ENCODE measurements around the gene AP3D1. TPM values are rescaled to one million over a fixed set of nuclear protein-coding genes. Genes with fewer than 3 reads are reported as not detected.

AP3D1 gene
- total RNA-seq, 3 donors from 2014 or later, result 91.9 to 109 (median 108) TPM

- DNase-seq (no peak), ATAC-seq (no peak)
- Mint-ChIP-seq H3K9me3 (no peaks in the 10 kb centered on the region), H3K27me3 (ENCODE audit: low read depth) (no peaks in the 10 kb centered on the region), H3K4me3 (no peak overlapping the region), H3K36me3 (ENCODE audit: insufficient read depth) (peaks cover 38% of the 10 kb centered on the region), H3K4me1 (ENCODE audit: low read depth) (peaks cover 3% of the 10 kb centered on the region)
Observed at GRCh38 chr19:2118438-2118837, 32.9 kb downstream of the AP3D1 start.

DNA sequence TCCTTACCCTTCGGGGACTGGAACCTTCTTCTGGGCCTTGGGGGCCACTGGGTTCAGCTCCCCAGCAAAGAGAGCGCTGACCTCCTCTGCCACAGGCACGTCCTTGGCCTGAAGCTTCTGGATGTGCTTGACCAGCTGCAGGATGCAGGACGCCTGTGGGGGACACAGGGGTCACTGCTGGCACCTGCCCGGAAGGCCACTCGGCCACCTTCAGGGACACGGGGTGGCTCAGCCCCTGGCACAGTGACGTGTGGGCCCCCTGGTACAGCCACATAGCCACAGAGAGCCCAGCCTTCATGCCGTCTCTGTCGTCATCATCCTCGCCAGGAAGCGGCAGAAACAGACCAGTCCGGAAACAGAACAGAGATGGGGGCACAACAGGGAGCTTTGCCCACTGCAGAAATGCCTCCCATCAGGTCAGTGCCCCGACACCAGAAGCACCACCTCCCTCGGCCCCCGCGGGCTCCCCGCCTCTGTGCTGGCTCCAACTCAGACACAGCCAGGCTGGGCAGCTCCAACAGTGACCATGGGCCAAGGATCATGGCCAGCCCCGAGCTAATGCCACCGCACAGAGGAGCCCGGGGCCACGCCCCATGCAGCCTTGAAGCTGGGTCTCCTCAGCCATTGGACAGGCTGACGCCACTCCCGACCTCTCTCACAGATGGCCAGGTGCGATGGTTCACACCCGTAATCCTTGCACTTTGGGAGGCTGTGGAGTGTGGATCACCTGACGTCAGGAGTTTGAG lies 34.0 kb downstream of the AP3D1 start:
- DNase-seq (no peak), ATAC-seq (no peak)
- Mint-ChIP-seq H3K9me3 (no peaks in the 10 kb centered on the region), H3K27me3 (ENCODE audit: low read depth) (no peaks in the 10 kb centered on the region), H3K4me3 (no peak overlapping the region), H3K36me3 (ENCODE audit: insufficient read depth) (peaks cover 40% of the 10 kb centered on the region), H3K4me1 (ENCODE audit: low read depth) (peaks cover 5% of the 10 kb centered on the region)

DNA sequence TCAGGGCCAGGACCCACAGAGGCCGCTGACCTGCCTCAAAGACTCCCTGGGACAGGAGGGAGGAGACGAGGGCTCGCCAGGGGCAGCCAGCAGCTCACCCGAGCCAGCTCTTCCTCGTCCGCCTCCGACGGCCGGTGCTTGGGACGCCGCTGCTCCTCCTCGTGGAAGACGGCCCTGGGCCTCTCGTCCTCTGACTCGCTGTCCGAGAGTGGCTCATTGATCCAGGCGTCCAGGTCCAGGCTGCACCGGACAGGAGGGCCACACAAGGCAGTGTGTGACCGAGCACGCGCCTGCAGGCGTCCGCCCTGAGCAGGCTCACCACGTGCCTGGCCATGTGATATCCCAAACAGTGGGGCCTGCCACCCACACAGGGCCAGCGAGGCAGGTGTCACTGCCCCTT lies 34.9 kb downstream of the AP3D1 start:
- peaks cover 42% of the 10 kb centered on the region for H3K36me3 Mint-ChIP-seq (ENCODE audit: insufficient read depth)
- H3K9me3 Mint-ChIP-seq, result no peaks in the 10 kb centered on the region
- no peaks in the 10 kb centered on the region for H3K27me3 Mint-ChIP-seq (ENCODE audit: low read depth)
- no peak for ATAC-seq
- H3K4me1 Mint-ChIP-seq (ENCODE audit: low read depth), result peaks cover 8% of the 10 kb centered on the region
- DNase-seq, result no peak
- H3K4me3 Mint-ChIP-seq, result no peak overlapping the region

DNA sequence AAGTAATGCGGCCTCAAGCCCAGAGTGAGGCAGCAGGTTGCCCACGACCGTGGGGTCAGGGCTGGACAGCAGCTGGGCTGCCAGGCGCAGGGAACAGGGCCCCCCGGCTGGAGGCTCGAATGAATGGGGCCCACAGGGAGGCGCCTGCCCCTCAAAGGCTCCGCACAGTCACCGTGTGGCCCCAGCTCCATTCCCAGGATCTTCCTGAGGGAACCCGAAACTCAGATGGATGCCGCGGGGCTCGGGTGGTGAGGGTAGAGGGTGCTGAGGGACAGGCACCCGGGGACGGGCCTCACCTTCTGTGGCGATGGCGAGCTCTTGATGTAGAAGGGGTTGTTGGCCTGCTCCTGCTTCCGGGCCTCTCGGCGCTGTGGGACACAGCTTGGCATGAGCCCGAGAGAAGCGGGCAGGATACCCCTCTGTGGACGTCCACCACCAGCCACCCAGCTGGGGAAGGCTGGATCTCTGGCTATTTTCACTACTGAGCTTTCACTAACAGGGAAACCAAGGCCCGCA lies 35.4 kb downstream of the AP3D1 start:
- peaks cover 37% of the 10 kb centered on the region for H3K36me3 Mint-ChIP-seq (ENCODE audit: insufficient read depth)
- no peaks in the 10 kb centered on the region for H3K27me3 Mint-ChIP-seq (ENCODE audit: low read depth)
- no peaks in the 10 kb centered on the region for H3K9me3 Mint-ChIP-seq

DNA sequence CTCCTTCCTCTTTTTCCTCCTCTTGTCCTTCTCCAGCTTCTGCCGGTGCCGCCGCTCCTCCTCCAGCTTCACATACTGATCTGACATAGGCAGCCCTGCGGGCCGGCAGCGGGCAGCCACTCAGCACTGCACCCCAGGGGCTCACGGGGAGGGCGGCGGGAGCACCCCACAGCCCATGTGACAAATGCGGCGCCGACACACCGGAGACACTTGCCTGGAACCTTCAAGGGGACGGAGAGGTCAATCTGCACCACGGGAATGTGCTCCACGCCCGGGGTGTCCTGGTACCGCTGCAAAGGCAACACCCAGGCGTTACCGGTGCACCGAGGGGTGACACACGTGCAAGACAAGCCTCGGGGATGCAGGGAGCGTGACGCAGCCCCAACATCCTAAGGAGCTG lies 36.0 kb downstream of the AP3D1 start:
- no peak for ATAC-seq
- Mint-ChIP-seq H3K4me1 (ENCODE audit: low read depth) (peaks cover 8% of the 10 kb centered on the region), H3K27me3 (ENCODE audit: low read depth) (no peaks in the 10 kb centered on the region), H3K36me3 (ENCODE audit: insufficient read depth) (peaks cover 31% of the 10 kb centered on the region), H3K4me3 (no peak overlapping the region), H3K9me3 (no peaks in the 10 kb centered on the region)
- no peak for DNase-seq

More for the DNA sequence above, 35.4 kb downstream of the AP3D1 start:
- peaks cover 8% of the 10 kb centered on the region for H3K4me1 Mint-ChIP-seq (ENCODE audit: low read depth)
- no peak for DNase-seq
- no peak for ATAC-seq
- no peak overlapping the region for H3K4me3 Mint-ChIP-seq

DNA sequence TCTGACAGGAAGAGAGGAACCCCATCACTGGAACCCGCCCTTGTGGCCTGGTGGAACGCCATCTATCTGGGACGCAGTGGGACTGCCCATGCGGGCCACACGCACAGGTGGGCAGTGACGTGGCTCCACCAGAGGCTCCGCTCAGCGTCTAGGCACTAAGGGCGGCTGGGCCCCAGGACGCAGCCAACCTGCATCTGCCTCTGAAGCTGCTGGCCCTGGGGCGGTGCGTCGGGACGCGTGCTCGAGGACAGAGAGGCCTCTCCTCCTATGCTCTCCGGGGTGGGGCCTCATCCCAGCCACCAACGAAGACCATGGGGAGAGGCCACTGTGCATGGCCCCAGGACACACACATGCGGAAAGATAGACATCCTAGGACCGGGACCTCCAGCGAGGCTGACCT lies 36.5 kb downstream of the AP3D1 start:
- Mint-ChIP-seq H3K4me1 (ENCODE audit: low read depth) (peaks cover 8% of the 10 kb centered on the region), H3K9me3 (no peaks in the 10 kb centered on the region), H3K4me3 (no peak overlapping the region), H3K27me3 (ENCODE audit: low read depth) (no peaks in the 10 kb centered on the region), H3K36me3 (ENCODE audit: insufficient read depth) (peaks cover 31% of the 10 kb centered on the region)
- DNase-seq, result no peak
- ATAC-seq, result no peak

GRCh38 chr19:2114218-2114617 lies 37.1 kb downstream of the AP3D1 start:
- DNase-seq (no peak), ATAC-seq (no peak)
- no peaks in the 10 kb centered on the region for H3K27me3 Mint-ChIP-seq (ENCODE audit: low read depth)
- no peak overlapping the region for H3K4me3 Mint-ChIP-seq
- H3K36me3 Mint-ChIP-seq (ENCODE audit: insufficient read depth), result peaks cover 32% of the 10 kb centered on the region
- H3K4me1 Mint-ChIP-seq (ENCODE audit: low read depth), result peaks cover 8% of the 10 kb centered on the region
- no peaks in the 10 kb centered on the region for H3K9me3 Mint-ChIP-seq

- peaks cover 32% of the 10 kb centered on the region for H3K36me3 Mint-ChIP-seq (ENCODE audit: insufficient read depth)
- no peaks in the 10 kb centered on the region for H3K27me3 Mint-ChIP-seq (ENCODE audit: low read depth)
- DNase-seq, result no peak
- ATAC-seq, result no peak
- no peaks in the 10 kb centered on the region for H3K9me3 Mint-ChIP-seq
- H3K4me1 Mint-ChIP-seq (ENCODE audit: low read depth), result peaks cover 8% of the 10 kb centered on the region
- no peak overlapping the region for H3K4me3 Mint-ChIP-seq
Observed at GRCh38 chr19:2113439-2114211, 37.7 kb downstream of the AP3D1 start.

DNA sequence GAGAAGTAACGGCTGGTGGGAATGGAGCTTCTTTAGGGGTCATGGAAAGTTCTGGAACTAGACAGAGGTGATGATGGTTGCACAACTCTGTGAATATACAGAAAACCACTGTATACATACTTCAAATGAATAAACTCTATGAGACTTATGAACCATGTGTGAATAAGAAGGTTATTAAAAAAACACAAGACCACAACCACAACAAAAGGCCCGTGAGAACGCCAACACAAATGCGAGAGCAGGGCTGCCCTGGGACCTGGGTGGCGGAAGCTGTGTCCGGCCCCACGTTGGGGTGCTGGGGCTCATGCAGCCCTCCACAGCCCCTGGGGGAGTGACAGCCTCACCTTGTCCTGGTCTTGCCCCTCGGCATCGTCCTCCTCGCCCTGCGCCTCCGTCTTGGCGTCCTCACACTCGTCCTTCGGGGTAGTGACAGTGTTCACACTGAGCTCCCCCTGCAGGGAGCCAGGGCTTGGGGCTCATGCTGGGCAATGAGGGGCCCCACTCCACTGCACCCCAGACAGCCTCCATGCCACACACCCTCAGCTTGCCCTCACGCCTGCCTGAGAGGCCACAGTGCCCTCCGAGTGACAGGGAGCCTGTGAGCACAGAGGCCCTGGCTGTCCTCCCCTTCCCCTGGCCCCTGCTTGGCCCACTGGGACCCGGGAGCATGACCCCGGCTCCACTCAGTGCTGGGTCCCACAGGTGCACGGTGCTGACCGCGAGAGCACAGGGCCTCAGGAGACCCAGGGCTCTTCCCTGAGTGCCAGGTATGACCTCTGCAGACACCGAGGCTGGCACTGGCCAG lies 38.6 kb downstream of the AP3D1 start:
- H3K27me3 Mint-ChIP-seq (ENCODE audit: low read depth), result no peaks in the 10 kb centered on the region
- H3K4me1 Mint-ChIP-seq (ENCODE audit: low read depth), result peaks cover 8% of the 10 kb centered on the region
- DNase-seq (no peak), ATAC-seq (peak in 1 of 2 donors; percentile 36)
- H3K9me3 Mint-ChIP-seq, result no peaks in the 10 kb centered on the region
- no peak overlapping the region for H3K4me3 Mint-ChIP-seq
- peaks cover 31% of the 10 kb centered on the region for H3K36me3 Mint-ChIP-seq (ENCODE audit: insufficient read depth)

GRCh38 chr19:2111886-2112285 lies 39.5 kb downstream of the AP3D1 start:
- Mint-ChIP-seq H3K4me3 (no peak overlapping the region), H3K4me1 (ENCODE audit: low read depth) (peaks cover 8% of the 10 kb centered on the region), H3K9me3 (no peaks in the 10 kb centered on the region), H3K27me3 (ENCODE audit: low read depth) (no peaks in the 10 kb centered on the region), H3K36me3 (ENCODE audit: insufficient read depth) (peaks cover 35% of the 10 kb centered on the region)
- DNase-seq (no peak), ATAC-seq (no peak)

GRCh38 chr19:2111425-2111824 lies 39.9 kb downstream of the AP3D1 start:
- peaks cover 39% of the 10 kb centered on the region for H3K36me3 Mint-ChIP-seq (ENCODE audit: insufficient read depth)
- H3K4me1 Mint-ChIP-seq (ENCODE audit: low read depth), result peaks cover 8% of the 10 kb centered on the region
- H3K9me3 Mint-ChIP-seq, result no peaks in the 10 kb centered on the region
- H3K27me3 Mint-ChIP-seq (ENCODE audit: low read depth), result no peaks in the 10 kb centered on the region
- DNase-seq, result no peak
- ATAC-seq, result no peak
- no peak overlapping the region for H3K4me3 Mint-ChIP-seq

- no peak for ATAC-seq
- Mint-ChIP-seq H3K4me3 (no peak overlapping the region), H3K36me3 (ENCODE audit: insufficient read depth) (peaks cover 44% of the 10 kb centered on the region)
Observed at GRCh38 chr19:2110822-2111221, 40.5 kb downstream of the AP3D1 start.

DNA sequence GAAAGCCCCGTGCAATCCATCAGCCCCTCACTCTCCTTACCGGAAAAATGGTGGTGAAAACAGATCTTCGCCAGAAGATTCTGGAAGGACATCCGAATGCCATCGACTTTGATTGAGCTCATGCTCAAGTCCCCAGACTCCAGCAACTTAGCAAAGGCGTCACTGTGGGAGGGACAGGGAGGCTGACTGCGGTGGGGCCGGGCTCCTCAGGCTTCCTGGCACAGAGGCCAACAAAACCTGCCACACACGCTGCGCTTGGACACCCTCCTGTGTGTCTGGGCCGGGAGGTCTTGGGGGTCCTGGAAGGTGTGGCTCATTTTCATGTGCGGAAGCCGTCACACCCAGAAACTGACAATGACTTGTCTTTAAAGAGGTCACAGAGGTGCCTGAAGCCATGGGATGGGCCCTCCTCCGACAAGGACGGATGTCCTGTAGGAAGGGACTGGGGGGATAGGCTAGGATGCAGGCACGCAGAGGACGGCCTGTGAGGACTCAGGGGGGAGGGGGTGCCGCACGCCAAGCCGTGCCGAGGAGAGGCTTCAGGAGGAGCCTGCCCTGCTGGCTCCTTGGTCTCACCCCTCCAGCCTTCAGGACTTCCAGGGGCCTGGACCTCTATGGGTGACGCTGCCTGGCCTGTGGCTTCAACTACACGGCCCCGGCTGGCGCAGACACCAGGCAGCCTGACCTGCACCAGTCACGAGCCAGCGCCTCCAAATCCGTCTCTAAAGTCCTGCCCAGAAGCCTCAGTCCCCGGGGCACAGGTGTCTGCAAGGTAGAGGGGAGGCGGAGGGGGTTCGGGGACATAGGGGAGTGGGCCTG lies 42.1 kb downstream of the AP3D1 start:
- peaks cover 47% of the 10 kb centered on the region for H3K36me3 Mint-ChIP-seq (ENCODE audit: insufficient read depth)

More at GRCh38 chr19:2110822-2111221, 40.5 kb downstream of the AP3D1 start:
- Mint-ChIP-seq H3K9me3 (no peaks in the 10 kb centered on the region), H3K4me1 (ENCODE audit: low read depth) (peaks cover 8% of the 10 kb centered on the region), H3K27me3 (ENCODE audit: low read depth) (no peaks in the 10 kb centered on the region)
- no peak for DNase-seq

More for the DNA sequence above, 42.1 kb downstream of the AP3D1 start:
- Mint-ChIP-seq H3K9me3 (no peaks in the 10 kb centered on the region), H3K4me3 (no peak overlapping the region), H3K27me3 (ENCODE audit: low read depth) (no peaks in the 10 kb centered on the region), H3K4me1 (ENCODE audit: low read depth) (peaks cover 8% of the 10 kb centered on the region)
- DNase-seq, result no peak
- ATAC-seq, result no peak

Measured in activated T-cell treated with anti-CD3 and anti-CD28 coated beads, Interleukin-2, amount 50 U/mL, for 4 hours (primary cell).